Measurements from ENCODE around the gene CNIH2.
"Not testable (repeated sequence)": the region's sequence is repeated elsewhere in the genome, so short reads cannot be mapped to it uniquely, and the experiment has no call there.

CNIH2 gene

DNA sequence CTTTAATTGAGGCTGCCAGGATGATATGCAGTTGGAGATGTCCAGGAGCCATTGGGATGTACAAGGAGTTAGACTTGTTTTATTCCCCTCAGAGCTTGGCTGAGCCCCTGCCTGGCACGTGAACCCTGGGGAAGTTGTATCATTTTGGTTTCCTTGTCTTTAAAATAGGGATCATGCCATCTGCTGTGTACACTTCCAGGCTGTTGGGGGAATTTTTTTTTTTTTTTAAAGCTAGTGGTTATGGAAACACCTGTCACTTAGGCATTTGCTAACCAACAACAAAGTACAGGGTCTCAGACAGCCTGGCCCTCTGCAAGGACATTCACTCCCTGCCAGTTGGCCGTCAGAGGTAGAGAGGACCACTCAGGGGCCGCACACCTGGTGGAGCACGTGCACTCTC is 18.0 kb upstream of the CNIH2 start:
- DNase-seq: no peak

DNA sequence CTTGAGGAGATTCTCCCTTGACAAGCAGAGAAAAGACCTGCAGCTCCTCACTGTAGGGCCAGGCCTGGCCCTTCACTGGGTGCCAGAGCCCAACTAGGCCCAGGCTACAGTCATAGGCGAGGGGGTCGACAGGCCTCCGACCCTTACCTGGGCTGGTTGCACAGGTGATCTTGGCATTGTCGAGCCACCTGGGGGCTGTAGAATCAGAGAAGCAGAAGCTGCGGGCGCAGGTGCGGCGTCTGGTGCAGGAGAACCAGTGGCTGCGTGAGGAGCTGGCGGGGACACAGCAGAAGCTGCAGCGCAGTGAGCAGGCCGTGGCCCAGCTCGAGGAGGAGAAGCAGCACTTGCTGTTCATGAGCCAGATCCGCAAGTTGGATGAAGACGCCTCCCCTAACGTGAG is 16.4 kb upstream of the CNIH2 start:
- DNase-seq: no peak

DNA sequence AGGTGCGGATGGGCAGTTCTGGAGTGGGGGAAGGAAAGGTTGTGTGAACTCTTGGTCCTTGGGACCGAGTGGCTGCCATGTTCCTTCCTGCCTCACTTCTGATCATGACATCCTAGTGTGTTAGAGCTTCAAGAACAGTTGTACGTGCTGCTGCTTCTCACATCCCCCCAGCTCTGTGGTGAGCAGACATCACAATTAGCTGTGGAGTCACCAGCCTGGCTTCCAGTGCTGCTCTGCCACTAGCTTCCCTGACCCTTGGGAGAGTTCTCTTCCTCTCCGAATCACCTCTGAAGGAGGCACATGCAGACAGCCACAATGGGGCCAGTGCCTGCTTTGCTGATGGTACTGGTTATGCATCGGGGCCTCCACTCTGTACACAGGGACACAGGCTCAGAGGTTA is 15.8 kb upstream of the CNIH2 start:
- no peak for DNase-seq

DNA sequence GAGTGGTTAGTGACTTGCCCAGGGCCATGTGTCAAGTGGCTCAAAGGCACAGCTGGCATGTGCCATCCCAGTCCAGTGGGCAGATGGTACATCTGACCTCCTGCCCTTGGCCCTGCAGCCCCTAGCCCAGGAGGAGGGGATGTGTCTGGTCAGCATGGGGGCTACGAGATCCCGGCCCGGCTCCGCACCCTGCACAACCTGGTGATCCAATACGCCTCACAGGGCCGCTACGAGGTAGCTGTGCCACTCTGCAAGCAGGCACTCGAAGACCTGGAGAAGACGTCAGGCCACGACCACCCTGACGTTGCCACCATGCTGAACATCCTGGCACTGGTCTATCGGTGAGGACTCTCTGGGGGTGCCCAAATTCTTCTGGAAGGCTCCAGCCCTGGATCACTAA is 15.3 kb upstream of the CNIH2 start:
- DNase-seq: no peak

DNA sequence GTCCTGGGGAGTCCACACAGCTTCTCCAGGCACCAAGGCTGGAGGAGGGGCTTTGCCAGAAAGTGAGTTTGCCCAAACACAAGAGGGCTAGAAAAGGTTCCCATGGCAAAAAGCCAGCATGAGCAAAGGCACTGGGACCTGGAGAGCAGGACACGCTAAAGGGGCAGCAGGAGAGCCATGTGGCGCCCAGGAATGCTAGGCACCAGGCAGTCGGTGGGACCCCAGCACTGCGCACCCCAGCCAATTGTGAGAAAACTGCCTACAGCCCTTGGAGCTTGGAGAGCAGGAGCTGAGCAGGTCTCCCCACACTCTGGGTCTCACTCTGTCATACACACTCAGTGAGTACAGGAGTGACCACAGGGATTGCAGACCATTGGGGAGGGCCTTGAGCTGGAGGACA is 14.7 kb upstream of the CNIH2 start:
- no peak for DNase-seq

DNA sequence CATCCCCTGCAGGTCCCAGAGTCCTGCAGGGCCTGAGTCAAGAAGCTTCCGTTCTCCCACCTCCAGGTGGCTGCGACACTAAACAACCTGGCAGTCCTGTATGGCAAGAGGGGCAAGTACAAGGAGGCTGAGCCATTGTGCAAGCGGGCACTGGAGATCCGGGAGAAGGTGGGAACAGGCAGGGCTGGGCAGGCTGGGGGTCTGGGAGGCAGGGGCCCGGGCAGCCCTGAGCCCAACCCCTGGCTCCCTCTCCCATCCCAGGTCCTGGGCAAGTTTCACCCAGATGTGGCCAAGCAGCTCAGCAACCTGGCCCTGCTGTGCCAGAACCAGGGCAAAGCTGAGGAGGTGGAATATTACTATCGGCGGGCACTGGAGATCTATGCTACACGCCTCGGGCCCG is 14.2 kb upstream of the CNIH2 start:
- no peak for DNase-seq

DNA sequence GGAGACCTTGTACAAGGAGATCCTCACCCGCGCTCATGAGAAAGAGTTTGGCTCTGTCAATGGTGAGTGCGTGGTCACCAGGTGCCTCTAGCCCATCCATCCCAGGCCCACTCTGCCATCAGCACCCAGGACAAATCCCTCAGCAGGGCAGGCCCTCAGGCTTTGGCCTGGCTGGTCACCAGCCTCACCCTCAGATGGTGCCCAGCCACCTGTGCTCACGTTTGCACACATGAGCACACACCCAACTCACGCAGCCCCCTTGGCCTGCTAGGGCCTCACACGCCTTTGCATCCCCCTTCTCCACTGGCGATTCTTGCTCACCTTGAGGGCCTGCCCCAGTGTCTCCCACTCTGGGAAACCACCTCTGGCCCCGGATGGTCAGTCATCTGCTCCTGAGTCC is 13.6 kb upstream of the CNIH2 start:
- no peak for DNase-seq

DNA sequence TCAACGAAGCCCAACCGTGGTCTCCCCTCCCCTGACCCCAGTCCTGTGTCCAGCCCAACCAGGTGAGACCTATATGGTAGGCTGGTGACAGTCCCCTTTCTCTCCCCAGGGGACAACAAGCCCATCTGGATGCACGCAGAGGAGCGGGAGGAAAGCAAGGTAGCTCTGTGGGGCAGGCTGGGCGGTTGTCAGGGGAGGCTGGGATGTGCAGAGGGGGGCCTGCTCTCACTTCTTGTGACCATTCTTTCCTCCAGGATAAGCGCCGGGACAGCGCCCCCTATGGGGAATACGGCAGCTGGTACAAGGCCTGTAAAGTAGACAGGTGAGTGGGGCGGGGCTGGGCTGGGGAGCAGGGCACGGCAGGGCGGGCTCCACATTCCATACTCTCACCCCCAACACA is 13.1 kb upstream of the CNIH2 start:
- DNase-seq: no peak

DNA sequence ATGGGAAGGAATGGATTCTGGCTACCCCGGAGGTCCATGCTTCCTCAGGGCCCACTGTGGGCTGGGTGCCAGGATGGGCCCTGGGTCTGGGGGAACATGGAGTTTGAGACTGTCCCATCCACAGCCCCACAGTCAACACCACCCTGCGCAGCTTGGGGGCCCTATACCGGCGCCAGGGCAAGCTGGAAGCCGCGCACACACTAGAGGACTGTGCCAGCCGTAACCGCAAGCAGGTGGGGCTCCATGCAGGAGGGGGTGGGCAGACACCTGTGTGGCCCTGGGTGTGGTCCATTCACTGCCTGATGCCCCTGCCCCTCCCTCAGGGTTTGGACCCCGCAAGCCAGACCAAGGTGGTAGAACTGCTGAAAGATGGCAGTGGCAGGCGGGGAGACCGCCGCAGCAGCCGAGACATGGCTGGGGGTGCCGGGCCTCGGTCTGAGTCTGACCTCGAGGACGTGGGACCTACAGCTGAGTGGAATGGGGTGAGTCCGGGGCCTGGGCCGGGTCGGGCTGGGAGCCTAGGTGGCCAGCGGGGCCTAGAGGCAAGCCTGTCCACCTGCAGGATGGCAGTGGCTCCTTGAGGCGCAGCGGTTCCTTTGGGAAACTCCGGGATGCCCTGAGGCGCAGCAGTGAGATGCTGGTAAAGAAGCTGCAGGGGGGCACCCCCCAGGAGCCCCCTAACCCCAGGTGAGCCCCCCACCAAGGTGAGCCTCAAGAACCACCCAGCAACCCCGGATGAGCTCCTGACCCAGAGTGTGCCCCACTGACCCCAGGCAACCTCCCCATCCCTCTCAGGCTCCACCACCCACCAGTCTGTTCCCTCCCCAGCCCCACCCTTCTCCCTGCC is 12.2 kb upstream of the CNIH2 start:
- DNase-seq: no peak

DNA sequence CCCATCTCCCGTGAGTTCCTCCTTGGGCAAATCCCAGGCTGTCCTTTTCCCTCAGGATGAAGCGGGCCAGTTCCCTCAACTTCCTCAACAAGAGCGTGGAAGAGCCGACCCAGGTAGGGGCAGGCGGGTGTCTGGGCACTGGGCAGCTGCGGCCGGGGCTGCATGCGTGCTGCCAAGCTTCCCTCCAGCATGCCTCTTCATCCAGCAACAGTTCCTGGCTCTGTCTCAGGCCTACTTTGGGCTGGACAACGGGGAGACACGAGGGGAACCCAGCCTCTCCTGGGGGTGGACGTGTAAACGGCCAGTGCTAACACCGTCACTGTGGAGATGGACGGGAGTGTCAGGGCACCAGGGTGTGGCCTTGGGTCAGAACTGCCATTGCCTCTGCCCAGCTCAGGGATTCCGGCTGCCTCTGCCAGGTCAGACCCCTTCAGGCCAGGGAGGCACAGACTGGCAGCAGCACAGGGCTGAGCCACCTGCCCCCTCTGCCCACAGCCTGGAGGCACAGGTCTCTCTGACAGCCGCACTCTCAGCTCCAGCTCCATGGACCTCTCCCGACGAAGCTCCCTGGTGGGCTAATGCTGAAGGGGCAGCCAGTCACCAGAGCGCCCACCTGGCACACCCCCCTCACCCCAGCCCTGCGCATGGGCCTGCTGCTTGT is 11.5 kb upstream of the CNIH2 start:
- DNase-seq: no peak

DNA sequence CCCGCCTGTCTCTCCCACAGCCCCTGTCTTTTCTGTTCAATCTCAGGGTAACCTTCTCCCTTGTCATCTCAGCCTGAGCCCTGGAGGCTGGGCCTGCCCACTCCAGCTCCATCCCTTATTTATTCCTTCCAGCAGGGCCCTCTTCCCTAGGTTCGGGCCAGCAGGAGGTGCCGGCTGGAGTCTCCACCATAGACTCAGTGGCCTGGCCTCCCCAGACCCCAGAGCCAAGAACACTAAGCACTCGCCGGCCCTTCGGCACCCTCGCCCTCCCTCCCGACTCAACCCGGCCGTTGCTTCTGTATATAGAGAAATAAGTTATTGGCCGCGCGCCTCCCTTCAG is 11.0 kb upstream of the CNIH2 start:
- no peak for DNase-seq

DNA sequence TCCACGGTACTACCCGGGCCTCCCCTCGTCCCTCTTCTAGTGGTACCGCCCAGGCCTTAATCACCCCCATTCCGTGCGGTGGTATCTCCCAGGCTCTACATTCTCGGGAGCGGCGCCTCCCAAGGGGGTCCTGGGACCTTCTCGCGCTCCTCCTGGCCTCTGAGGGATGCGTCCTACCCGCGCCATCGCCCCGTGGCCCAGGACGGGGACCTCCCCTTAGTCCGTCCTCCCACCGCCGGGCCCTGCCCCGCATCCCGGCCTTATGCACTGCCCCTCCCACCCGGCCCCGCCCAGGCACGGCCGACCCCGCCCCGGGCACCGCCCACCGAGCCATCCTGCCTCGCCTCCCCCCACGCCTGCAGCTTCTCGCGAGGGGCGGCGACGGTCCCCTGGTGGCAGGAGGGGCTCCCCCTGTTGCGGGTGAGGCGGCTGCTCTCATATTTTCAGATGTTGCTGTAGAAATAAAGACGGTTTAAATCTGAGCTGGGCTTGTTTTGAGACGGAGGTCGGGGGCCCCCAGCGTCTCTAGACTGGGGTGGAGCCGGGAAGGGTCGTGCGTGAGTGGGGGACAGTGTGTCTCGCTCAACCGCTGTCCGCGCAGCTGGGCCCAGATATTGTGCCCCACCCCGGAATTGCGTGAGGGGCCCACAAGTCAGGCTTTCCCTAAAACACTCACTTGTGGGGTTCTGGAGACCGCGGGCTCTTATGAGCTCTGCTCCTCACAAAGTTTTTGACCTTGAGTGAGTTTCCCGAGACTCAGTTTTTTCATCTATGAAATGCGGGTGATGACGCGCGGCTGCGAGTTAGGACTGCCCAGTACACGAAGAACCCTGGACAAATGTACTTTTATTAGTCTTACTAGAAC is 10.4 kb upstream of the CNIH2 start:
- peak; percentile 84 for DNase-seq

DNA sequence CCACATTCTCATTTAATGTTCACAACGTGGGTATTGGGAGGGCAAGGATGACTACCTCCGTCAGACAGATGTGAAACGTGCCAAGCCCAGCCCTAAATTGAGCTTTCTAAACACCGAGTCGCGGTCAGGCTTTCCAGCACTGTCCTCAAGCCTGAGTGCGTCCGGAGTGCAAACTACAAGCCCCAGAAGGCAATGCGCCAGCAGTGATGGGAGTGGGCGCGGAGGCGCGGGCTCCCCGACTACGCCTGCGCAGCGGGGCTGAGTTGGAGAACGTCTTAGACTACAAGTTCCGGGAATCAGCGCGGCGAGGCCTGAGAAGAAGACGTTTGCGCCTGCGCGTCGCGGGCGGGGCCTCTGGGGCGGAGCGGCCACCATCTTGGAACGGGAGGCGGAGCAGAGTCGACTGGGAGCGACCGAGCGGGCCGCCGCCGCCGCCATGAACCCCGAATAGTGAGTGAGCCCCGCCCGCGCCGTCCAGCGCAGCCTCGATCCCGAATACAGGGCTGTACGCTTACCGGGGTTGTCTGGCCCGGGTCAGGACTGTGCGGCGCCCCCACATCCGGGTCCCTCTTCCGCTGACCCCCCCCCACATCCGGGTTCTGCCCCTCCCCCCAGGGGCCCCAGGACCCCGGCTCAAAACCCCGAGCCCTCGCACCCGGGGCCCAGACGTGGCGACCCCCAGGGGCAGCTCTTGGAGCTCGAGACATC is 9.6 kb upstream of the CNIH2 start, which contains the start of gene RAB1B:
Gene RAB1B, plus strand, starts transcription at position 396 of the 708 bp plus-strand sequence. Its CDS starts 41 bp downstream, at position 437.
- DNase-seq: peak; percentile 99

DNA sequence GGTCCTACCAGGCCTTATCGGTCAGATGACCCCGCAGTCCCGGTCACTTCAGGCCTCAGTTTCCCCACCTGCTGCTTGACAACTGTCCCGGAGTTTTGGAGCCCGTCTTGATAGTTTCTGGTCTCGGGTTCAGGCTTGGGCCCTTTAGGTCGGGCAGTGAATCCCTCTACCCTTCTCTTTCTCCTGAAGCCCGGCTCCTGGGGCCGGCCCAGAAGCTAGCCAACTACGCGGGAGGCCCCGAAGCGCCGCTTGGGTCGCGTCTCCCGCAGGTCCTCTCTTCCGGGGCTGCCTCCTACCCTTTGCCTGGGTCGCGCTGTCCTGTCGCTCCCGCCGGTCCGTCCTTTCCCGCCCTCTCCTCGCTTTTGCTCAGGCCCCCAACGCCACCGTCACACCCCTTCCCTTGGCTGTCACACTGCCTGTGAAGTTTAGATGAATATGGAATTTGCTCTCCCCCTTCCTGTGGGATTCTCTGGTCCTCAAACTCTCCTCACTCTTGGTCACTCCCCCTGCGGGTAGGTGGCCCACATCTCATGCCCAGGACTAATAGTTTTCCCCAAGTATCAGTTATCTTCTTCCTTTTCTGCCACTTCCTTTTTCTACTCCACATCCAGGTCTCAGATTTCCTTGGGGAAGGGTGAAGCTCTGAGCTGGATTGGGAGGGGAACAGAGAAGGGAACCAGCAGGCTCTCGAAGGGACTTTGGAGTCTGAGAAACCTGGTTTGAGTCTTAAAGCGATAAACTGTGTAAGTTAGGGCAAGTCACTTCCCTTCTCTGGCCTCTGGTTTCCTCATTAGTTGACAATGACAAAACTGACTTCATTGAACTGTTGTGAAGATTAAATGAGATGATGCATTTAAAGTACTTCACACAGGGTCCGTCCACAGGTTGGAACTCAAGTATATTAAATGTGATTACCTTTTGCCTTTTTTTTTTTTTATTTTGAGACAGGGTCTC is 8.7 kb upstream of the CNIH2 start:
- DNase-seq: no peak

DNA sequence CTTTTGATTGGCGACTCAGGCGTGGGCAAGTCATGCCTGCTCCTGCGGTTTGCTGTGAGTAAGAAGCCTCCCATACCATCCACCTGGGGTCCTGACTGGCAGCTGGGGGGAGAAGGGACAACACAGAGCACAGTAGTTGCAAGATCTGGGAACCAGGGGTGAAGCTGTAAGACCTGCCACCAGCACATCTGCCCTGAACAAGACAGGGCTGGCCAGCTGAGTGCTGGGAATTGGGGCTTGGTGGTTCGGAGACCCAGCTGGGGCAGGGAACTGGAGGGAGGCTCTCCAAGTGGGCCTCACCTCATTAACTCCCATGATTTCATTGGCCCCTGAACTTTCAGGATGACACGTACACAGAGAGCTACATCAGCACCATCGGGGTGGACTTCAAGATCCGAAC is 6.2 kb upstream of the CNIH2 start:
- DNase-seq: no peak

DNA sequence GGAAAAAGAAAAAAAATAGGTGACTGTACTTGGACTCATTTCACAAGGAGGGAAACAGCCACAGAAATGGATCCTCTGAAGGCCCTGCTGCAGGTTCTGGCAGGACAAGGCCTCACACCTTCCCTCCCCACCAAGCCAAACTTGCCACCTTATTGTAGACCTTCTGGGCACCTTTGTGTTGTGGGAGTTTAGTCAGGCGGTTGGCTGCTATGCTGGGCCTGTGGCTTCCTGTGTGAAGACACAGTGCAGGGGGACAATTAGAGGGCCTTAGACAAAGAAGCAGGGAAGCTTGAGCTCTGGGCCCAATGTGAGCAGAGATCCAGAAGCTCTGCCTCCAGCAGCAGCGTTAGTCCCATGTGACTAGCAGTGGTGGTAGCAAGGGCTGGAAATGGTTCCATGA is 5.4 kb upstream of the CNIH2 start:
- no peak for DNase-seq

DNA sequence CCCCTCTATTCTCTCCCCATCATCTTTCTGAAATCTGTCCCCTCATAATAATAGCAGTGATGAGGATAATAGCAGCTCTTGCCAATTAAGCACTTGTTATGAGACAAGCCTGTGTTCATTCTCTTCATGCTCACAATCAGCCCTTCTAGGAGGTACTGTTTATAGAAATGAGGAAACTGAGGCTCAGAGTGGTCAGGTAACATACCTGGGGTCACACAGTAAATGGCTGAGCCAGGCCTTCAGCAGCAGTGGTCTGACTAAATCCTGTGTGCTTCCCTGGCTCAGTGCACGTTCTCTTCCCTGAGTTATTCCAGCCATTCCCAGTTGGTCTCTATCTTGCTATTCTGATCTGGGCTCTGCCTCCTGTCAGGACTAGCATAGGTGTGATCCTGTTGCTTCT is 3.8 kb upstream of the CNIH2 start:
- DNase-seq: no peak

DNA sequence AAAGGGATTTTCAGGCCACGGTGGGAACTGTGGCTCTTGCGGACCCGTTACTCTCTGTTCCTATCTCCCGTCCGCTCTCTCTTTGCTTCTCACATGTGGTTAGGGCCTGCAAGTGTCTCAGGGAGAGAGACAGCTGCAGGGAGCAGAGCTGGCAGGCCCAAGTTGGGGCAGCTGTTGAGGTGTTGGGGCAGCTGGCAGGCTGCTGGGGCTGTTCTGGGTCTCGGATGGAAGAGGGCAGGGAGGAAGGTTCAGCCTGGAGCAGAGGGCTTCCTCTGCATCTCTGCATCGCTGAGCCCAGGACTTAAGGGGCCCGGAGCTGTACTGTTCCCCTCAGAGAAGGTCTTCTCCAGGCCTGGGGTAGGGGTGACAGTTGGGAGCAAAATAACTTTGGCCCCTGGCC is 2.6 kb upstream of the CNIH2 start:
- no peak for DNase-seq

DNA sequence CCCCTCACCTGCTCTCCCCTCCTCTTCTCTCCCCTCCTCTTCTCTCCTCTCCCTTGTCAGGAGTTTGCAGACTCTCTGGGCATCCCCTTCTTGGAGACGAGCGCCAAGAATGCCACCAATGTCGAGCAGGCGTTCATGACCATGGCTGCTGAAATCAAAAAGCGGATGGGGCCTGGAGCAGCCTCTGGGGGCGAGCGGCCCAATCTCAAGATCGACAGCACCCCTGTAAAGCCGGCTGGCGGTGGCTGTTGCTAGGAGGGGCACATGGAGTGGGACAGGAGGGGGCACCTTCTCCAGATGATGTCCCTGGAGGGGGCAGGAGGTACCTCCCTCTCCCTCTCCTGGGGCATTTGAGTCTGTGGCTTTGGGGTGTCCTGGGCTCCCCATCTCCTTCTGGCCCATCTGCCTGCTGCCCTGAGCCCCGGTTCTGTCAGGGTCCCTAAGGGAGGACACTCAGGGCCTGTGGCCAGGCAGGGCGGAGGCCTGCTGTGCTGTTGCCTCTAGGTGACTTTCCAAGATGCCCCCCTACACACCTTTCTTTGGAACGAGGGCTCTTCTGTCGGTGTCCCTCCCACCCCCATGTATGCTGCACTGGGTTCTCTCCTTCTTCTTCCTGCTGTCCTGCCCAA is 1.9 kb upstream of the CNIH2 start:
- DNase-seq: no peak

DNA sequence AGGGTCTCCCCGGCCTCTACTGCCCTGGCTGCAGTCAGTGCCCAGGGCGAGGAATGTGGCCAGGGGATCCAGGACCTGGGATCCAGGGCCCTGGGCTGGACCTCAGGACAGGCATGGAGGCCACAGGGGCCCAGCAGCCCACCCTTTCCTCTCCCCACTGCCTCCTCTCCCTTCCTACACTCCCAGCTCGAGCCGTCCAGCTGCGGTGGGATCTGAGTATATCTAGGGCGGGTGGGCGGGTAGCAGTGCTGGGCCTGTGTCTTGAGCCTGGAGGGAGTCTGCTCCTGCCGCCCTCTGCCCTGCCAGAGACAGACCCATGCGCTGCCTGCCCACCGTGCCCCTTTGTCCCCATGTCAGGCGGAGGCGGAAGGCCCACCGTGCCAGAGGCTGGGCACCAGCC is 1.4 kb upstream of the CNIH2 start:
- not testable (repeated sequence) for DNase-seq

DNA sequence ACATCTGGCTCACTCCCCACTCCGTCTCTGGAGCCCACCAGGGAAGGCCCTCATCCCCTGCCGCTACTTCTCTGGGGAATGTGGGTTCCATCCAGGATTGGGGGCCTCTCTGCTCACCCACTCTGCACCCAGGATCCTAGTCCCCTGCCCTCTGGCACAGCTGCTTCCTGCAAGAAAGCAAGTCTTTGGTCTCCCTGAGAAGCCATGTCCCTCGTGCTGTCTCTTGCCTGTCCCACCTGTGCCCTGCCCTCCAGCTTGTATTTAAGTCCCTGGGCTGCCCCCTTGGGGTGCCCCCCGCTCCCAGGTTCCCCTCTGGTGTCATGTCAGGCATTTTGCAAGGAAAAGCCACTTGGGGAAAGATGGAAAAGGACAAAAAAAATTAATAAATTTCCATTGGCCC is 911 bp upstream of the CNIH2 start:
- not testable (repeated sequence) for DNase-seq

Measured in activated CD4-positive, CD25-positive, alpha-beta regulatory T cell treated with anti-CD3 and anti-CD28 coated beads, Interleukin-2, amount 50 U/mL, for 72 hours (primary cell).